ENCODE data around the gene DLG2. TPM values are rescaled to one million over a fixed set of nuclear protein-coding genes. Genes with fewer than 3 reads are reported as not detected.
"Not testable (repeated sequence)": the region's sequence is repeated elsewhere in the genome, so short reads cannot be mapped to it uniquely, and the experiment has no call there.

Gene DLG2
- polyA plus RNA-seq, 3 donors: 9.9 to 11.8 (median 10.1) TPM

- DNase-seq (ENCODE audit: extremely low read depth in 1 of 11, low read depth in 9 of 11, low spot score in 4 of 11): no peak
These were observed 1858.7 kb downstream of the DLG2 start for GRCh38 chr11:83768489-83768888.

- no peak for DNase-seq (ENCODE audit: extremely low read depth in 1 of 11, low read depth in 9 of 11, low spot score in 4 of 11)
These were observed 1860.2 kb downstream of the DLG2 start for GRCh38 chr11:83766932-83767331.

GRCh38 chr11:83764643-83765042, 1862.5 kb downstream of the DLG2 start:
- no peak for DNase-seq (ENCODE audit: extremely low read depth in 1 of 11, low read depth in 9 of 11, low spot score in 4 of 11)

GRCh38 chr11:83760932-83761331, 1866.2 kb downstream of the DLG2 start:
- DNase-seq (ENCODE audit: extremely low read depth in 1 of 11, low read depth in 9 of 11, low spot score in 4 of 11): no peak

GRCh38 chr11:83759148-83759547, 1868.0 kb downstream of the DLG2 start:
- DNase-seq (ENCODE audit: extremely low read depth in 1 of 11, low read depth in 9 of 11, low spot score in 4 of 11): no peak

GRCh38 chr11:83751041-83751440, 1876.1 kb downstream of the DLG2 start:
- DNase-seq (ENCODE audit: extremely low read depth in 1 of 11, low read depth in 9 of 11, low spot score in 4 of 11): no peak

GRCh38 chr11:83746921-83747585, 1880.1 kb downstream of the DLG2 start:
- DNase-seq (ENCODE audit: extremely low read depth in 1 of 11, low read depth in 9 of 11, low spot score in 4 of 11): no peak

- no peak for DNase-seq (ENCODE audit: extremely low read depth in 1 of 11, low read depth in 9 of 11, low spot score in 4 of 11)
These were observed 1882.4 kb downstream of the DLG2 start for GRCh38 chr11:83744620-83745192.

GRCh38 chr11:83736684-83737083, 1890.5 kb downstream of the DLG2 start:
- DNase-seq (ENCODE audit: extremely low read depth in 1 of 11, low read depth in 9 of 11, low spot score in 4 of 11): no peak

- DNase-seq (ENCODE audit: extremely low read depth in 1 of 11, low read depth in 9 of 11, low spot score in 4 of 11): no peak
These were observed 1893.0 kb downstream of the DLG2 start for GRCh38 chr11:83734120-83734519.

- DNase-seq (ENCODE audit: extremely low read depth in 1 of 11, low read depth in 9 of 11, low spot score in 4 of 11): not testable (repeated sequence)
These were observed 1895.9 kb downstream of the DLG2 start for GRCh38 chr11:83731288-83731687.

GRCh38 chr11:83728281-83728680, 1898.9 kb downstream of the DLG2 start:
- DNase-seq (ENCODE audit: extremely low read depth in 1 of 11, low read depth in 9 of 11, low spot score in 4 of 11): no peak

- DNase-seq (ENCODE audit: extremely low read depth in 1 of 11, low read depth in 9 of 11, low spot score in 4 of 11): no peak
These were observed 1899.9 kb downstream of the DLG2 start for GRCh38 chr11:83727251-83727650.

- no peak for DNase-seq (ENCODE audit: extremely low read depth in 1 of 11, low read depth in 9 of 11, low spot score in 4 of 11)
These were observed 1900.8 kb downstream of the DLG2 start for GRCh38 chr11:83726316-83726715.

GRCh38 chr11:83725728-83726127, 1901.4 kb downstream of the DLG2 start:
- DNase-seq (ENCODE audit: extremely low read depth in 1 of 11, low read depth in 9 of 11, low spot score in 4 of 11): peak in 1 of 11 donors; percentile 22

- DNase-seq (ENCODE audit: extremely low read depth in 1 of 11, low read depth in 9 of 11, low spot score in 4 of 11): no peak
These were observed 1901.9 kb downstream of the DLG2 start for GRCh38 chr11:83725269-83725560.

GRCh38 chr11:83723999-83724398, 1903.1 kb downstream of the DLG2 start:
- DNase-seq (ENCODE audit: extremely low read depth in 1 of 11, low read depth in 9 of 11, low spot score in 4 of 11): peak in 6 of 11 donors; percentile 9 to 50 (median 36)

- no peak for DNase-seq (ENCODE audit: extremely low read depth in 1 of 11, low read depth in 9 of 11, low spot score in 4 of 11)
These were observed 1904.6 kb downstream of the DLG2 start for GRCh38 chr11:83722392-83723119.

- DNase-seq (ENCODE audit: extremely low read depth in 1 of 11, low read depth in 9 of 11, low spot score in 4 of 11): no peak
These were observed 1905.9 kb downstream of the DLG2 start for GRCh38 chr11:83721263-83721662.

GRCh38 chr11:83720675-83721074, 1906.5 kb downstream of the DLG2 start:
- no peak for DNase-seq (ENCODE audit: extremely low read depth in 1 of 11, low read depth in 9 of 11, low spot score in 4 of 11)

GRCh38 chr11:83717537-83717936, 1909.6 kb downstream of the DLG2 start:
- DNase-seq (ENCODE audit: extremely low read depth in 1 of 11, low read depth in 9 of 11, low spot score in 4 of 11): no peak
